Osteoblast (primary cell): ENCODE measurements around the gene TNFAIP8L2. TPM values are rescaled to one million over a fixed set of nuclear protein-coding genes. Genes with fewer than 3 reads are reported as not detected.
A peak's percentile ranks its signal among the peaks of the same experiment; 100 is the strongest.
"Not testable (repeated sequence)": the region's sequence is repeated elsewhere in the genome, so short reads cannot be mapped to it uniquely, and the experiment has no call there.

Experiments
- DNase-seq: peaks from one replicate; pipeline ENCODE4 v3.0.0; 2011; ENCODE audit warnings: low spot score, mixed read lengths; ENCODE audit not compliant: insufficient read length; ENCODE audit errors: missing footprints
- H2AFZ ChIP-seq: 2 replicates; pipeline ENCODE4 v1.6.0; 2011; ENCODE audit warnings: mild to moderate bottlenecking, low read length
- H3K27ac ChIP-seq: 2 replicates; pipeline ENCODE4 v1.5.1; 2011; ENCODE audit warnings: mild to moderate bottlenecking, low read depth, low read length, moderate library complexity
- H3K27me3 ChIP-seq: 2 replicates; pipeline ENCODE4 v1.6.0; 2012; ENCODE audit warnings: mild to moderate bottlenecking, control low read depth, inconsistent platforms, low read length, moderate library complexity; ENCODE audit not compliant: insufficient read depth
- H3K36me3 ChIP-seq: 2 replicates; pipeline ENCODE4 v1.5.1; 2011; ENCODE audit warnings: mild to moderate bottlenecking, low read length, control low read depth, moderate library complexity; ENCODE audit not compliant: insufficient read depth
- H3K4me1 ChIP-seq: 2 replicates; pipeline ENCODE4 v1.5.1; 2011; ENCODE audit warnings: mild to moderate bottlenecking, low read length, control low read depth, moderate library complexity; ENCODE audit not compliant: insufficient read depth
- H3K4me2 ChIP-seq: 2 replicates; pipeline ENCODE4 v1.6.0; 2011; ENCODE audit warnings: mild to moderate bottlenecking, low read length; ENCODE audit not compliant: insufficient read depth
- H3K4me3 ChIP-seq: fragments of 200-600 bp; sonication (generic); 3 replicates; pipeline ENCODE4 v1.5.1; 2012; ENCODE audit warnings: mild to moderate bottlenecking, low read length, inconsistent platforms; ENCODE audit not compliant: insufficient read depth
- H3K79me2 ChIP-seq: 2 replicates; pipeline ENCODE4 v1.6.0; 2012; ENCODE audit warnings: mild to moderate bottlenecking, low read length, control low read depth, inconsistent platforms; ENCODE audit not compliant: insufficient read depth
- H3K9me3 ChIP-seq: 2 replicates; pipeline ENCODE4 v1.5.1; 2011; ENCODE audit warnings: low read depth, low read length, control low read depth
- H4K20me1 ChIP-seq: 2 replicates; pipeline ENCODE4 v1.6.0; 2012; ENCODE audit warnings: mild to moderate bottlenecking, low read length, control low read depth; ENCODE audit not compliant: insufficient read depth
- CTCF ChIP-seq: IDR thresholded peaks from 2 replicates; pipeline ENCODE4 v1.5.1; 2011; ENCODE audit warnings: mild to moderate bottlenecking, low read depth, low read length, moderate library complexity; ENCODE audit errors: extremely low read depth
- total RNA-seq: library from RNA; depleted of rRNA; stranded (reverse); fragments of >200 nt; gene quantifications from 2 replicates; pipeline ENCODE4 v1.2.3, GENCODE V29; 2012

Gene TNFAIP8L2
- total RNA-seq, 1 donor, result not detected

DNA sequence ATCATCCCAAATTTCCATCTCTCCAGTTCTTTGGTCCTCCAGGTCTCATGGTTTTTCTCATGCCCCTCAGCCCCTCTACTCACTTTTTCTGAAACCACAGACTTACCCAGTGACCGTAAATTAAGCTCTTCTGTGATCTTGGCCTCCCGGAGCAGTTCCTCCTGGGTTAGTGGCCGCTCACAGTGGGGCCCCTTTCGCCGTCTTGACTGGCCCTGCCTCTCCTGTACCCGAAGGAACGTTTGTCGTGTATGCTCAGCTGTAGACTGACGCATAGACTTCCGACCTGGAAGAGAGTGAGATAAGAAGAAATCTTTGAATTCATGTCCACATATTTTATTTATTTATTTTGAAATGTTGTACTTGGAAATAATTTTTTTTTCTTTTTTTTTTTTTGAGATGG, 27.8 kb downstream of the TNFAIP8L2 start:
- TF ChIP-seq CTCF, result no peak
- H3K79me2 ChIP-seq, result peaks cover 27% of the 10 kb centered on the region
- peaks cover 52% of the 10 kb centered on the region for H3K36me3 ChIP-seq
- no peak overlapping the region for H3K4me2 ChIP-seq
- peaks cover 12% of the 10 kb centered on the region for H3K4me1 ChIP-seq
- H2AFZ ChIP-seq, result no peak overlapping the region
- H3K27me3 ChIP-seq, result no peaks in the 10 kb centered on the region
- no peaks in the 10 kb centered on the region for H4K20me1 ChIP-seq
- no peak for DNase-seq
- H3K9me3 ChIP-seq, result no peaks in the 10 kb centered on the region
- no peak overlapping the region for H3K4me3 ChIP-seq
- H3K27ac ChIP-seq, result no peak overlapping the region

GRCh38 chr1:151187205-151187604, 30.8 kb downstream of the TNFAIP8L2 start:
- Histone ChIP-seq H3K4me2 (no peak overlapping the region), H3K27ac (no peak overlapping the region), H3K4me3 (no peak overlapping the region)

DNA sequence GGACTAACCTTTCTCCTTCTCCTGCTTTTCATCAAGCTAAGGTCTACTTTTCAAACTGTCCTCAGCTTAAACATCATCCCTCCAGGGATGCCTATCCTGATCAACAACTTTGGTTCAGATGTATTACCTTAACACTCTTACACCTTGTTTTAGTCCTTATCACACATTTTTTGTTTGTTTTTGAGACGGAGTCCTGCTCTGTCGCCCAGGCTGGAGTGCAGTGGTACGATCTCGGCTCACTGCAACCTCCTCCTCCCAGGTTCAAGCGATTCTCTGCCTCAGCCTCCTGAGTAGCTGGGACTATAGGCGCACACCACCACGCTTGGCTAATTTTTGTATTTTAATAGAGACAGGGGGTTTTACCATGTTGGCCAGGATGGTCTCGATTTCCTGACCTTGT, 32.2 kb downstream of the TNFAIP8L2 start:
- H3K4me2 ChIP-seq, result peak overlapping the region; percentile 92
- not testable (repeated sequence) for H2AFZ ChIP-seq, H3K27ac ChIP-seq, H3K27me3 ChIP-seq, H4K20me1 ChIP-seq, DNase-seq, H3K9me3 ChIP-seq
- peaks cover 31% of the 10 kb centered on the region for H3K79me2 ChIP-seq
- peaks cover 21% of the 10 kb centered on the region for H3K36me3 ChIP-seq
- H3K4me3 ChIP-seq, result peak overlapping the region; percentile 89
- H3K4me1 ChIP-seq, result peaks cover 18% of the 10 kb centered on the region

More at GRCh38 chr1:151187205-151187604, 30.8 kb downstream of the TNFAIP8L2 start:
- Histone ChIP-seq H2AFZ (no peak overlapping the region), H3K27me3 (no peaks in the 10 kb centered on the region), H3K36me3 (peaks cover 33% of the 10 kb centered on the region), H3K9me3 (no peaks in the 10 kb centered on the region), H3K4me1 (peaks cover 18% of the 10 kb centered on the region), H3K79me2 (peaks cover 31% of the 10 kb centered on the region), H4K20me1 (no peaks in the 10 kb centered on the region)
- TF ChIP-seq CTCF, result no peak
- no peak for DNase-seq

DNA sequence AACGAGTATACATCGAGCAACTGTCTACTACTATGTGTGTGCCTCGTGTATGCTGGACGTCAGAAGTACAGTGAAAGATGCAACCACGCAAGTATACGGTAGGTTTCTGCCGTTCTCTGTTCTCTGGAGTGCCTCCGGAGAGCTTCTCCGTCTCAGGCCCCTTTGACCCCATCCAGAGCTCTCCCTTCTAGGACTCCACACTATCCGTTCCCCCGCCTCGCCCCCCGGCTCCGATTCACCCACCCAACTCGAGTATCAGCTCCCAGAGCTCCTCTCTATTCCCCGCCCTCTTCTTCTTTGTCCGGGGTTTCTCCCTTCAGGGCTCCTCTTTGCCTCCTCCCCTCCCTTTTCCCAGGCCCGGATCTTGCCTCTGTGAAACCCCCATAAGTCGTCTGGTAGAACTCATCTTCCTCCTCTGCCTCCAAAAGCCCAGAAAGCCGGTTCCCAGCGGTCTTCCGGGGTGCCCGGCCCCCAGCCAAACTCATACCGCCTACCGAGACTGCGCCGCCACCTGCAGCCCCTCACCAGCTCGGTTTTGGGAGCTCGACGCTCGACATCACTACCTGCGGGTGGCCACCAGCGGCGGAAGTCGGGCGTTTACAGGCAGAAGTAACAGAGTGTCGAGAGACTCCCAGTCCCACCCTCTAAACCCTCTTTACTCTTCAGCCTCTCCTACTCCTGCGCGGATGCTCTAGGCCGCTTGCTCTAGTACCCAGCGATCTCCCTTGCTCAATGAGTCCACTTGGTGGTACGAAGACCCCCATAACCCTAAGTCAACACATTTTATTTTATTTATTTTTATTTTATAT, 33.4 kb downstream of the TNFAIP8L2 start, which contains the start of gene VPS72:
Gene VPS72, minus strand, starts transcription at position 561 of the 809 bp plus-strand sequence. Its CDS starts 76 bp downstream, at position 485.
- peaks cover 9% of the 10 kb centered on the region for H3K36me3 ChIP-seq
- H3K27ac ChIP-seq, result peak within 1 kb of the TSS; percentile 76
- peak within 1 kb of the TSS; percentile 90 for H2AFZ ChIP-seq
- no peaks in the 10 kb centered on the region for H3K9me3 ChIP-seq
- peak; percentile 95 for DNase-seq
- peaks cover 18% of the 10 kb centered on the region for H3K4me1 ChIP-seq
- H3K4me3 ChIP-seq, result peak within 1 kb of the TSS; percentile 89
- no peaks in the 10 kb centered on the region for H4K20me1 ChIP-seq
- no peak for TF ChIP-seq CTCF
- peaks cover 31% of the 10 kb centered on the region for H3K79me2 ChIP-seq
- no peaks in the 10 kb centered on the region for H3K27me3 ChIP-seq
- peak within 1 kb of the TSS; percentile 92 for H3K4me2 ChIP-seq
